Measurements from ENCODE around the gene ANKS6. TPM values are rescaled to one million over a fixed set of nuclear protein-coding genes. Genes with fewer than 3 reads are reported as not detected.

Gene ANKS6
- total RNA-seq, result 8.4 and 11.8 TPM in 2 replicates

GRCh38 chr9:98796364-98797101 is at the start of gene ANKS6:
Gene ANKS6 (minus strand): TSS chr9:98796555. CDS start chr9:98796491, 64 bp downstream.

DNA sequence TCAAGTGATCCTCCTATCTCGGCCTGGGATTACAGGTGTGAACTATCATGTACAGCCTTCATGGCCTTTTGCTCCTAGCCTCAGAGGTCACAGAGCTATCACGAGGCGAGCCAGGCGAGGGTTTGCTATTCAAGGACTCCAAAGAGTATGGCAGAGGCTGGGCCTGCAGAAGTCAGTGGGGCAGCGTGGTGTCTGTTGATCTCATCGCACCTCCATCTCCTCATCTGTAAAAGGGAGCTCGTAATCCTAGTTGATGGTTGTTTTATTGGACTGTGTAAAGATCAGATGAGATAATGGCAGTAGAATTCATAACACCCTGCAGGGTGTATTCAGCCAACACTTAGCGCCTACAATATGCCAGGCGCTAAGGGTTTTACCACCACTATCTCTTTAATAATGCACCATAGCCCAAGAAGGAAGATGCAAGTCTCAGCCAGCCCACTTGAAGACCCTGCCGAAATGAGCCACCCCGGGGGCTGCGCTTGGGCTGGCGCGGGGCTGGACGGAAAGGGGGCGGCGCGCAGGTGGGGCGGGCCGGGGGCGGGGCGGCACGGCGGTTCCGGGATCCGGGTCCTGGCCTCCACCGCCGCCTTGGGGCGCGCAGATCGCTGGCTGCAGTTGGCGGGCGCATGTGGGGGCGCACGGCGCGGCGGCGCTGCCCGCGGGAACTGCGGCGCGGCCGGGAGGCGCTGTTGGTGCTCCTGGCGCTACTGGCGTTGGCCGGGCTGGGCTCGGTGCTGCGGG is 10.9 kb upstream of the ANKS6 start, which contains the start of gene GALNT12:
GALNT12 (plus strand) TSS at position 601 of the 744 bp plus-strand sequence; CDS start at position 630, 29 bp downstream.

GRCh38 chr9:98708933-98709911 is 87.1 kb downstream of the ANKS6 start, which contains the start of gene GABBR2:
Gene GABBR2 (minus strand): TSS chr9:98708935. CDS start chr9:98708737, 198 bp downstream.

Other genes starting within 250 kb of the ANKS6 start
- 9.0 and 21.6 TPM in 2 replicates for gene GABBR2, start 87.6 kb downstream of the ANKS6 start, total RNA-seq
- 0.66 and 1.2 TPM in 2 replicates for gene GALNT12, start 11.1 kb upstream of the ANKS6 start, total RNA-seq
- under 0.01 TPM in 1 of 2 replicates, not detected in the other for gene COL15A1, start 147.4 kb upstream of the ANKS6 start, total RNA-seq

All from endothelial cell of coronary artery (primary cell).